Endothelial cell of coronary artery (primary cell): ENCODE data around the gene PLEKHA8. TPM values are rescaled to one million over a fixed set of nuclear protein-coding genes. Genes with fewer than 3 reads are reported as not detected.

ENCODE experiments used
- total RNA-seq: library from RNA; depleted of rRNA; stranded (reverse); fragments of >200 nt; gene quantifications from 2 replicates; pipeline ENCODE4 v1.2.3, GENCODE V29; 2014

Gene PLEKHA8
- total RNA-seq: 16.4 and 16.5 TPM in 2 replicates

GRCh38 chr7:30028216-30028748, at the start of gene PLEKHA8:
PLEKHA8 (plus strand) TSS chr7:30028412; CDS start chr7:30028763, 351 bp downstream.

GRCh38 chr7:29989257-29989995, 38.8 kb upstream of the PLEKHA8 start, which contains the start of gene SCRN1:
SCRN1 (minus strand) TSS chr7:29989801; CDS start chr7:29969067, 20,734 bp downstream.

GRCh38 chr7:30026229-30027064, 1.8 kb upstream of the PLEKHA8 start, which contains the start of gene FKBP14:
FKBP14 (minus strand) TSS chr7:30026702; CDS start chr7:30026508, 194 bp downstream.

GRCh38 chr7:30134611-30135300, 106.5 kb downstream of the PLEKHA8 start, which contains the start of gene MTURN:
MTURN (plus strand) TSS chr7:30134986; CDS start chr7:30135137, 151 bp downstream.

Other genes with a start within 250 kb of the PLEKHA8 start
- not detected in 2 replicates for gene WIPF3, start 221.9 kb upstream of the PLEKHA8 start, total RNA-seq
- 89.5 and 99.9 TPM in 2 replicates for gene SCRN1, start 38.6 kb upstream of the PLEKHA8 start, total RNA-seq
- 22.5 and 23.4 TPM in 2 replicates for gene FKBP14, start 1.7 kb upstream of the PLEKHA8 start, total RNA-seq
- gene MTURN, start 106.6 kb downstream of the PLEKHA8 start, total RNA-seq: 4.0 and 4.5 TPM in 2 replicates